HEK293 (cell line): Measurements from ENCODE around the gene PLPP1.

Experiments used
- CTCF ChIA-PET: fragments of 350-600 bp; formaldehyde crosslinking; extraction: SDS; loops from one replicate; lab custom pipeline; 2021; ENCODE audit warnings: antibody characterized with exemption; lab: Yijun Ruan, JAX
- POLR2A ChIA-PET: fragments of 300-600 bp; formaldehyde crosslinking; extraction: SDS; loops from one replicate; lab custom pipeline; 2020; ENCODE audit warnings: antibody characterized with exemption, inconsistent platforms; lab: Yijun Ruan, JAX
- H3K27ac ChIP-seq: fragments of 200-500 bp; sonication (Bioruptor generic); 2 replicates; pipeline ENCODE4 v1.5.1; 2014; ENCODE audit warnings: low read depth, low read length, control low read depth, inconsistent platforms; ENCODE audit errors: extremely low read depth
- H3K36me3 ChIP-seq, 2 experiments: fragments of 200-500 bp in 1 of 2; sonication (Bioruptor generic) in 1 of 2; 1 replicate in 1 of 2; 2 replicates in 1 of 2; pipeline ENCODE4 v1.5.1; 2014 to 2017; ENCODE audit warnings: inconsistent platforms in 2 of 2, low read length in 2 of 2; ENCODE audit not compliant: control insufficient read depth in 2 of 2, insufficient read depth in 1 of 2
- H3K4me1 ChIP-seq: fragments of 200-500 bp; sonication (Bioruptor generic); 2 replicates; pipeline ENCODE4 v1.5.1; 2014; ENCODE audit warnings: mild to moderate bottlenecking, low read length, inconsistent platforms; ENCODE audit not compliant: control insufficient read depth, insufficient read depth
- H3K4me3 ChIP-seq: 2 replicates; pipeline ENCODE4 v1.5.1; 2011; ENCODE audit warnings: low read depth, mild to moderate bottlenecking, control low read depth, low read length, moderate library complexity
- H3K9me3 ChIP-seq: fragments of 200-500 bp; sonication (Bioruptor generic); 2 replicates; pipeline ENCODE4 v1.5.1; 2014; ENCODE audit warnings: low read depth, low read length, inconsistent platforms; ENCODE audit not compliant: control insufficient read depth, insufficient read depth
- BCL11A ChIP-seq: fragments of 450-650 bp; formaldehyde crosslinking; IDR thresholded peaks from 2 replicates; pipeline ENCODE4 v1.5.1; 2016; ENCODE audit warnings: low read depth, missing biosample characterization, missing genetic modification characterization
- BCL11B ChIP-seq: fragments of 450-650 bp; formaldehyde crosslinking; IDR thresholded peaks from 2 replicates; pipeline ENCODE4 v1.5.1; 2016; ENCODE audit warnings: low read depth, missing biosample characterization, missing genetic modification characterization
- HOXD13 ChIP-seq: sonication (generic); formaldehyde crosslinking; IDR thresholded peaks from 2 replicates; pipeline ENCODE4 v1.8.0; 2022; ENCODE audit warnings: missing genetic modification reagents, borderline replicate concordance
- MEIS1 ChIP-seq: sonication (generic); formaldehyde crosslinking; IDR thresholded peaks from 2 replicates; pipeline ENCODE4 v1.8.1; 2022; ENCODE audit warnings: missing genetic modification reagents, mild to moderate bottlenecking, borderline replicate concordance
- ZNF169 ChIP-seq: fragments of 450-650 bp; formaldehyde crosslinking; IDR thresholded peaks from 2 replicates; pipeline ENCODE4 v1.5.1; 2016; ENCODE audit warnings: missing biosample characterization, missing genetic modification characterization
- ZNF184 ChIP-seq: fragments of 450-650 bp; IDR thresholded peaks from 2 replicates; pipeline ENCODE4 v1.5.1; 2018; ENCODE audit warnings: missing biosample characterization, mild to moderate bottlenecking, missing genetic modification characterization
- ZNF239 ChIP-seq: fragments of 450-650 bp; formaldehyde crosslinking; IDR thresholded peaks from 2 replicates; pipeline ENCODE4 v1.5.1; 2016; ENCODE audit warnings: missing biosample characterization, missing genetic modification characterization
- ZNF274 ChIP-seq, 2 experiments: fragments of 200-500 bp in 1 of 2; fragments of 450-650 bp in 1 of 2; sonication (Bioruptor generic) in 1 of 2; formaldehyde crosslinking in 1 of 2; IDR thresholded peaks; 2 replicates each; pipeline versions ENCODE4 v1.5.1 to v1.6.1; 2014 to 2016; ENCODE audit warnings: borderline replicate concordance in 1 of 2, inconsistent platforms in 1 of 2, low read length in 1 of 2, missing biosample characterization in 1 of 2, missing genetic modification characterization in 1 of 2
- ZNF37A ChIP-seq: fragments of 450-650 bp; IDR thresholded peaks from 2 replicates; pipeline ENCODE4 v1.5.1; 2018; ENCODE audit warnings: missing biosample characterization, missing genetic modification characterization
- ZNF433 ChIP-seq: fragments of 450-650 bp; formaldehyde crosslinking; IDR thresholded peaks from 2 replicates; pipeline ENCODE4 v1.5.1; 2016; ENCODE audit warnings: missing biosample characterization, missing genetic modification characterization, low read depth
- ZNF48 ChIP-seq: fragments of 450-650 bp; formaldehyde crosslinking; IDR thresholded peaks from 2 replicates; pipeline ENCODE4 v1.5.1; 2016; ENCODE audit warnings: missing biosample characterization, missing genetic modification characterization
- ZNF514 ChIP-seq: fragments of 450-650 bp; formaldehyde crosslinking; IDR thresholded peaks from 2 replicates; pipeline ENCODE4 v1.5.1; 2016; ENCODE audit warnings: missing biosample characterization, missing genetic modification characterization
- ZNF521 ChIP-seq: fragments of 450-650 bp; formaldehyde crosslinking; IDR thresholded peaks from 2 replicates; pipeline ENCODE4 v1.5.1; 2017; ENCODE audit warnings: missing biosample characterization, mild to moderate bottlenecking, missing genetic modification characterization
- ZNF530 ChIP-seq: fragments of 450-650 bp; formaldehyde crosslinking; IDR thresholded peaks from 2 replicates; pipeline ENCODE4 v1.5.1; 2016; ENCODE audit warnings: low read depth, missing biosample characterization, missing genetic modification characterization
- ZNF548 ChIP-seq: fragments of 450-650 bp; formaldehyde crosslinking; IDR thresholded peaks from 2 replicates; pipeline ENCODE4 v1.5.1; 2016; ENCODE audit warnings: missing biosample characterization, missing genetic modification characterization
- ZNF600 ChIP-seq: fragments of 450-650 bp; formaldehyde crosslinking; IDR thresholded peaks from 2 replicates; pipeline ENCODE4 v1.5.1; 2016; ENCODE audit warnings: missing biosample characterization, missing genetic modification characterization
- ZNF654 ChIP-seq: fragments of 450-650 bp; formaldehyde crosslinking; IDR thresholded peaks from 2 replicates; pipeline ENCODE4 v1.5.1; 2016; ENCODE audit warnings: low read depth, missing biosample characterization, missing genetic modification characterization
- ZNF791 ChIP-seq: fragments of 450-650 bp; formaldehyde crosslinking; IDR thresholded peaks from 2 replicates; pipeline ENCODE4 v1.5.1; 2016; ENCODE audit warnings: missing biosample characterization, missing genetic modification characterization
- ZXDB ChIP-seq: fragments of 450-650 bp; formaldehyde crosslinking; IDR thresholded peaks from 2 replicates; pipeline ENCODE4 v1.5.1; 2016; ENCODE audit warnings: missing biosample characterization, missing genetic modification characterization
- TF ChIP-seq, protein P1 (sequence below): fragments of 450-650 bp; formaldehyde crosslinking; IDR thresholded peaks from 2 replicates; pipeline ENCODE4 v1.5.1; 2016; ENCODE audit warnings: missing biosample characterization, missing genetic modification characterization
- TF ChIP-seq, protein P2 (sequence below): fragments of 450-650 bp; formaldehyde crosslinking; IDR thresholded peaks from 2 replicates; pipeline ENCODE4 v1.5.0; 2017; ENCODE audit warnings: missing biosample characterization, missing genetic modification characterization, borderline replicate concordance
- TF ChIP-seq, protein P3 (sequence below): fragments of 450-650 bp; formaldehyde crosslinking; IDR thresholded peaks from 2 replicates; pipeline ENCODE4 v1.5.1; 2017; ENCODE audit warnings: missing biosample characterization, missing genetic modification characterization

Gene PLPP1

DNA sequence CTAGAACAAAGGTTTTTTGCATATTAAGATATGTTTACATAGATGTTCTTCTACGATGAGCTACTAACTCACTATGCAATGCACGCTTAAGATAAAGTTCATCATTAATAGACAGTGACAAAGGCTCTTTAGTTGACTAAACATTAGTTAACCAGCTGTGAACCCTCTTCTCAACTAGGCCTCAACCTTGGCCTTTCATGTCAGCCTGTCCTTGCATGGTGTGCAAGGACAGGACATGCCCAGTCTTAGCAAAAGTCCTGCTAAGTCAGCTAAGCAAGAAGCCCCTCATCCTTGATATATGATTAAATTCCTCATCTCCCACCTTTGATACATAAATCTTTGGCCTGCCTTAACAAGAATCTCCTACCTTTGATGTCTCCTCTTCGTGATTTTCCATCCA, 50.9 kb downstream of the PLPP1 start:
- no peaks in the 10 kb centered on the region for H3K9me3 ChIP-seq
- no peaks in the 10 kb centered on the region; a peak in 1 of 3 replicates for H3K36me3 ChIP-seq
- TF ChIP-seq BCL11A (no peak), ZNF791 (tag by site-specific recombination) (no peak), ZNF600 (tag by site-specific recombination) (no peak), ZNF184 (no peak), HOXD13 (no peak), BCL11B (tag by site-specific recombination) (no peak)
- ChIA-PET POLR2A (no interaction called here), CTCF (no interaction called here)
- no peaks in the 10 kb centered on the region for H3K4me1 ChIP-seq
- no peak overlapping the region for H3K4me3 ChIP-seq
- no peak overlapping the region for H3K27ac ChIP-seq

DNA sequence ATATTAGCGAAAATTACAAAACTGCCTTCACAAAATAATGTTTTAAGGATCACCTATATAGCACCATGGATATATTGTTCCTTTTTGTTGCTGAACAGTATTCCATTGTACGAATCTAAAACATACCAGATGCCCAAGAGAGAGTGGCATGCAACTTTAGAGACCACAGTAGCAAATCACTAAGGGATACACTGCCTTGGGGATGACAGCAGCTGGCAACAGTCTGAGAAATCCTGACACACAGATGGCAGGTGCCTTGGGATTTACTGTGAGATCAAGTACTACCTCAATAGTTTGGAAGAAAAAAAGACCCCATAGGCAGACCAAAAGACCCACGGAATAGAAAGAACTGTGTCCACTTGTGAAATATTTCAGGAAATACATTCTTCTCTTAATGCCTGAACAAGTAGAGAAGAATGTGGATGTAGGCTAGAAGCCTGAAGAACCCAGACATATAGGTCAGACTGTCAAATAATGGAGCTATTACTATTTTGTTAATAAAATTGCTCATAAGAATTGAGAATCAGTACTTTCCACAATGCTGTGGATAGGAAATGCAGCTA, 53.4 kb downstream of the PLPP1 start:
- TF ChIP-seq, protein P1, sequence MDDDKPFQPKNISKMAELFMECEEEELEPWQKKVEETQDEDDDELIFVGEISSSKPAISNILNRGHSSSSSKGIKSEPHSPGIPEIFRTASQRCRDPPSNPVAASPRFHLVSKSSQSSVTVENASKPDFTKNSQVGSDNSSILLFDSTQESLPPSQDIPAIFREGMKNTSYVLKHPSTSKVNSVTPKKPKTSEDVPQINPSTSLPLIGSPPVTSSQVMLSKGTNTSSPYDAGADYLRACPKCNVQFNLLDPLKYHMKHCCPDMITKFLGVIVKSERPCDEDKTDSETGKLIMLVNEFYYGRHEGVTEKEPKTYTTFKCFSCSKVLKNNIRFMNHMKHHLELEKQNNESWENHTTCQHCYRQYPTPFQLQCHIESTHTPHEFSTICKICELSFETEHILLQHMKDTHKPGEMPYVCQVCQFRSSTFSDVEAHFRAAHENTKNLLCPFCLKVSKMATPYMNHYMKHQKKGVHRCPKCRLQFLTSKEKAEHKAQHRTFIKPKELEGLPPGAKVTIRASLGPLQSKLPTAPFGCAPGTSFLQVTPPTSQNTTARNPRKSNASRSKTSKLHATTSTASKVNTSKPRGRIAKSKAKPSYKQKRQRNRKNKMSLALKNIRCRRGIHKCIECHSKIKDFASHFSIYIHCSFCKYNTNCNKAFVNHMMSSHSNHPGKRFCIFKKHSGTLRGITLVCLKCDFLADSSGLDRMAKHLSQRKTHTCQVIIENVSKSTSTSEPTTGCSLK (tag by site-specific recombination), result no peak
- TF ChIP-seq MEIS1 (CRISPR knock-in tag), result no peak
- no peak for TF ChIP-seq ZNF239 (tag by site-specific recombination)
- TF ChIP-seq ZNF433 (tag by site-specific recombination), result no peak
- H3K4me3 ChIP-seq, result no peak overlapping the region
- no peaks in the 10 kb centered on the region for H3K9me3 ChIP-seq
- ChIA-PET POLR2A (no interaction called here), CTCF (no interaction called here)
- no peak overlapping the region for H3K27ac ChIP-seq
- no peaks in the 10 kb centered on the region for H3K4me1 ChIP-seq
- no peaks in the 10 kb centered on the region for H3K36me3 ChIP-seq

DNA sequence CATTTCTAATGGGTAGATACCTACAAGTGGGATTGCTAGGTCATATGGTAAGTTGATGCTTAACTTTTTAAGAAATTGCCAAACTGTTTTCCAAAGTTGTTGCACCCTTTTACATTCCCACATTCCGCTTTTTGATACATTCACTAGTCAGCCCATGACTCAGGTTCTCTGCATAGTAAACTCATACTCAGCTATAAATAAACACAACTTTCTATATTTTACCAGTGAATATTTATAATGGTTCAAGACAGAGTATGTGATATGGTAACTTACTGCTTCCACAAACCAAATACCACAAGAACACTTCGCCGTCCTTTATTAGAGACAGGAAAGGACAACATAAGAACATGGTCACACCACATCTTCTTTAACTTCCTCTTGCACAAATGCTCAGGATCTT, 54.0 kb downstream of the PLPP1 start:
- H3K27ac ChIP-seq, result no peak overlapping the region
- H3K36me3 ChIP-seq, result no peaks in the 10 kb centered on the region
- TF ChIP-seq ZNF48 (tag by site-specific recombination) (no peak), ZNF548 (tag by site-specific recombination) (no peak), ZNF274 (IDR thresholded peaks at IDR 0.05; ENCODE audit: low read length) (no peak), ZNF274 (tag by site-specific recombination; IDR thresholded peaks at IDR 0.05; ENCODE audit: borderline replicate concordance) (no peak), ZNF530 (no peak), ZNF37A (tag by site-specific recombination) (no peak), ZNF654 (tag by site-specific recombination) (no peak), ZNF521 (tag by site-specific recombination) (no peak), ZNF514 (tag by site-specific recombination) (no peak), ZNF169 (tag by site-specific recombination) (no peak), ZXDB (no peak)
- TF ChIP-seq, protein P2, sequence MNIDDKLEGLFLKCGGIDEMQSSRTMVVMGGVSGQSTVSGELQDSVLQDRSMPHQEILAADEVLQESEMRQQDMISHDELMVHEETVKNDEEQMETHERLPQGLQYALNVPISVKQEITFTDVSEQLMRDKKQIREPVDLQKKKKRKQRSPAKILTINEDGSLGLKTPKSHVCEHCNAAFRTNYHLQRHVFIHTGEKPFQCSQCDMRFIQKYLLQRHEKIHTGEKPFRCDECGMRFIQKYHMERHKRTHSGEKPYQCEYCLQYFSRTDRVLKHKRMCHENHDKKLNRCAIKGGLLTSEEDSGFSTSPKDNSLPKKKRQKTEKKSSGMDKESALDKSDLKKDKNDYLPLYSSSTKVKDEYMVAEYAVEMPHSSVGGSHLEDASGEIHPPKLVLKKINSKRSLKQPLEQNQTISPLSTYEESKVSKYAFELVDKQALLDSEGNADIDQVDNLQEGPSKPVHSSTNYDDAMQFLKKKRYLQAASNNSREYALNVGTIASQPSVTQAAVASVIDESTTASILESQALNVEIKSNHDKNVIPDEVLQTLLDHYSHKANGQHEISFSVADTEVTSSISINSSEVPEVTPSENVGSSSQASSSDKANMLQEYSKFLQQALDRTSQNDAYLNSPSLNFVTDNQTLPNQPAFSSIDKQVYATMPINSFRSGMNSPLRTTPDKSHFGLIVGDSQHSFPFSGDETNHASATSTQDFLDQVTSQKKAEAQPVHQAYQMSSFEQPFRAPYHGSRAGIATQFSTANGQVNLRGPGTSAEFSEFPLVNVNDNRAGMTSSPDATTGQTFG (tag by site-specific recombination), result no peak
- TF ChIP-seq, protein P3, sequence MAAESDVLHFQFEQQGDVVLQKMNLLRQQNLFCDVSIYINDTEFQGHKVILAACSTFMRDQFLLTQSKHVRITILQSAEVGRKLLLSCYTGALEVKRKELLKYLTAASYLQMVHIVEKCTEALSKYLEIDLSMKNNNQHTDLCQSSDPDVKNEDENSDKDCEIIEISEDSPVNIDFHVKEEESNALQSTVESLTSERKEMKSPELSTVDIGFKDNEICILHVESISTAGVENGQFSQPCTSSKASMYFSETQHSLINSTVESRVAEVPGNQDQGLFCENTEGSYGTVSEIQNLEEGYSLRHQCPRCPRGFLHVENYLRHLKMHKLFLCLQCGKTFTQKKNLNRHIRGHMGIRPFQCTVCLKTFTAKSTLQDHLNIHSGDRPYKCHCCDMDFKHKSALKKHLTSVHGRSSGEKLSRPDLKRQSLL (tag by site-specific recombination), result no peak
- ChIA-PET CTCF (no interaction called here), POLR2A (no interaction called here)
- H3K4me1 ChIP-seq, result no peaks in the 10 kb centered on the region; the same call in 1 of the 2 replicates
- no peak overlapping the region for H3K4me3 ChIP-seq
- H3K9me3 ChIP-seq, result no peaks in the 10 kb centered on the region
